AG04450 (cell line): ENCODE results near the gene ZNF674. TPM values are rescaled to one million over a fixed set of nuclear protein-coding genes. Genes with fewer than 3 reads are reported as not detected.

ENCODE experiments used
- CTCF ChIA-PET: fragments of 300-600, 350-600 bp; formaldehyde crosslinking; extraction: SDS; loops from one replicate; lab custom pipeline; 2022; ENCODE audit warnings: antibody characterized with exemption, inconsistent platforms; lab: Charles Lee
- POLR2A ChIA-PET: fragments of 350-600 bp; formaldehyde crosslinking; extraction: SDS; loops from one replicate; lab custom pipeline; 2021; ENCODE audit warnings: antibody characterized with exemption, inconsistent platforms; lab: Yijun Ruan, JAX
- DNase-seq: peaks from one replicate; pipeline ENCODE4 v3.0.0-alpha.2; 2011; ENCODE audit warnings: low read depth, low spot score
- H3K27ac ChIP-seq: one replicate; pipeline ENCODE4 v1.5.1; 2012; ENCODE audit warnings: low read depth, low read length, control low read depth
- H3K27me3 ChIP-seq: one replicate; pipeline ENCODE4 v1.6.0; 2012; ENCODE audit warnings: low read length; ENCODE audit not compliant: control insufficient read depth, insufficient read depth
- H3K4me3 ChIP-seq: 2 replicates; pipeline ENCODE4 v1.5.1; 2011; ENCODE audit warnings: mild to moderate bottlenecking, low read depth, low read length, control low read depth
- H3K9me3 ChIP-seq: 2 replicates; pipeline ENCODE4 v1.5.1; 2012; ENCODE audit warnings: low read length; ENCODE audit not compliant: control insufficient read depth, insufficient read depth
- polyA minus RNA-seq: library from RNA; depleted of rRNA, polyadenylated mRNA; stranded (reverse); fragments of >200 nt; gene quantifications from 2 replicates; pipeline ENCODE4 v1.2.3, GENCODE V29; 2011; rRNA and poly(A)+ RNA removed
- polyA plus RNA-seq: library from polyadenylated mRNA; depleted of rRNA; stranded (reverse); fragments of >200 nt; gene quantifications from 2 replicates; pipeline ENCODE4 v1.2.3, GENCODE V29; 2011; rRNA removed
- TF ChIP-seq, protein P1 (sequence below): IDR thresholded peaks from 2 replicates; pipeline ENCODE4 v1.5.1; 2011; ENCODE audit warnings: low read depth, low read length, control low read depth, inconsistent platforms

Gene ZNF674
- polyA plus RNA-seq = 4.0 and 4.1 TPM in 2 replicates
- polyA minus RNA-seq = 12.9 and 14.0 TPM in 2 replicates

DNA sequence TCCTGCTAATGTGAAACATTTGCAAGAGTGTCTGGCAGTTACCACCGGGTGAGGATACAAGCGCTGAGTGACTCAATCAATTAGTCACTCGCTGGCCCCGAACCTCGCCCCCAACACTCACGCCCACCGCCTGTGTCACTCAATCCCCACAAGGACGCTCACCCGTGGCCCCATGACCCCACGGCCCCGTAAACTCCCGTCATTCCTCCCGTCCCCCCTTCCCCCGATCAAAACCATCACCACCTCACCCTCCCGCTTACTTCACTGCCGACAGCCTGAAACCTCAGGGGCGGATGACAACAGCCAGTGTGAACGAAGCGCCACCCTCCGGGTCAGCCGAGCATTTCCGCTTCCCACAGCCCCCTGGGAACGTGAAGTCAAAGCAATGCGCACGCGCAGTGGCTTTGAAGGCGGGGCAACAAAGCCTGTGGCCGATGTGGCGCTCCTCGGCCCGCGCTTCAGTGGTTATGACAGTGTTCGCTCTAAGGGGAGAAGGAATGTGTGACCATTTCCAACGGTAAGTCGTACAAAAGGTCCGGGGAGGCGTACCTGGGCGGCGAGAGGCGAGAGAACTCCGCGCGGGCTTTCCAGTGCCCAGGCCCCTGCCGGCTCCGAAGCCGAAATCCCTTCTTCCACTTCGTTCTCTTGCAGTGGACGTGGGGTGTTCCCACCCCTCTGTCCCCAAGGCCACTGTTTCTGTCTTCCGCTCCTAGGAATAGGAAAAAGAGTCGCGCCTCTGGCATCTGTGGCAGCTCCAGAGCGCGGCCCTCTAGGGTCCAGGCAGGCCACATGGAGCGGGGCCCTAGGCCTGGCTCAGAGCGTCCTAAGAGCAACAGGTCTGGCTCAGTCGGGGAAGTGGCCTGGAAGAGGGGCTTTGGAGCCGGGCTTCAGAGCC is at the start of gene ZNF674:
ZNF674 (minus strand) TSS at position 311 of the 895 bp plus-strand sequence. CDS start 3,334 bp downstream, outside the sequence.
- DNase-seq = peak; percentile 79

DNA sequence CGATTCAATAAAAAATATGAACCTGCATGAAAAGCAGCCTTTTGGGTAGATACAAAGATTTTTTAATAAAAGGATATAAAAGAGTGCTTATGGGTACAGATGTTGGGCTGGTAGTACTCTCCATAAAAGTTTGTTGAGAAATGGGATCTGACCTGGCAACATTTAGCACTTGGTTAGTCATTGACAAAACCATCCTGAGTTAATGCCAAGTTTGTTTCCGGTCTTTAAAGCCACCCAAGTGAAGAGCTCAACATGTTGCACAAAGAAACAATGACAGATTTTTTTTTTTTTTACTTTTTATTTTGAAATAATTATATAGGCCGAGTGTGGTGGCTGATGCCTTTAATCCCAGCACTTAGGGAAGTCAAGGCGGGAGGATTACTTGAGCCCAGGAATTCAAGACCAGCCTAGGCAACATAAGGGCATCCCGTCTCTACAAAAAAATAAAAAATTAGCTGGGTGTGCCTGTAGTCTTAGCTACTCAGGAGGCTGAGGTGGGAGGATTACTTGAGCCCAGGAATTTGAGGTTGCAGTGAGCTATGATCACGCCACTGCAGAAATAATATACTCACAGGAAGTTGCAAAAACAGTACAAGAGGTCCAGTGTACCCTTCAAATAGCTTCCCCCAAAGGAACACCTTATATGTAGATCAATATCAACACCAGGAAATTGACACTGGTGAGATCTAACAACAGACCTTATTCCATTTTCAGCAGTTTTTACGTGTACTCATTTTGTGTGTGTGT is 44.9 kb upstream of the ZNF674 start:
- H3K4me3 ChIP-seq = no peak overlapping the region
- DNase-seq = no peak
- H3K27me3 ChIP-seq = no peaks in the 10 kb centered on the region
- no peaks in the 10 kb centered on the region for H3K9me3 ChIP-seq
- TF ChIP-seq, protein P1, sequence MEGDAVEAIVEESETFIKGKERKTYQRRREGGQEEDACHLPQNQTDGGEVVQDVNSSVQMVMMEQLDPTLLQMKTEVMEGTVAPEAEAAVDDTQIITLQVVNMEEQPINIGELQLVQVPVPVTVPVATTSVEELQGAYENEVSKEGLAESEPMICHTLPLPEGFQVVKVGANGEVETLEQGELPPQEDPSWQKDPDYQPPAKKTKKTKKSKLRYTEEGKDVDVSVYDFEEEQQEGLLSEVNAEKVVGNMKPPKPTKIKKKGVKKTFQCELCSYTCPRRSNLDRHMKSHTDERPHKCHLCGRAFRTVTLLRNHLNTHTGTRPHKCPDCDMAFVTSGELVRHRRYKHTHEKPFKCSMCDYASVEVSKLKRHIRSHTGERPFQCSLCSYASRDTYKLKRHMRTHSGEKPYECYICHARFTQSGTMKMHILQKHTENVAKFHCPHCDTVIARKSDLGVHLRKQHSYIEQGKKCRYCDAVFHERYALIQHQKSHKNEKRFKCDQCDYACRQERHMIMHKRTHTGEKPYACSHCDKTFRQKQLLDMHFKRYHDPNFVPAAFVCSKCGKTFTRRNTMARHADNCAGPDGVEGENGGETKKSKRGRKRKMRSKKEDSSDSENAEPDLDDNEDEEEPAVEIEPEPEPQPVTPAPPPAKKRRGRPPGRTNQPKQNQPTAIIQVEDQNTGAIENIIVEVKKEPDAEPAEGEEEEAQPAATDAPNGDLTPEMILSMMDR = no peak
- ChIA-PET CTCF (interaction anchor here (0.6 to 1.3 kb wide), 2 partner anchors 9 to 35 kb away, joined by 3 to 4 read pairs; no protein-coding TSS in a partner anchor), POLR2A (no interaction called here)
- H3K27ac ChIP-seq = no peak overlapping the region

More for the DNA sequence above, at the start of gene ZNF674:
- Histone ChIP-seq H3K27me3 (no peaks in the 10 kb centered on the region), H3K4me3 (peak within 1 kb of the TSS; percentile 77), H3K9me3 (no peaks in the 10 kb centered on the region; the same call in 1 of the 2 replicates), H3K27ac (peak within 1 kb of the TSS; percentile 89)
- ChIA-PET POLR2A (no interaction called here), CTCF (no interaction called here)
- TF ChIP-seq, protein P1 = peak; percentile 26; the same call in 1 of the 2 replicates

DNA sequence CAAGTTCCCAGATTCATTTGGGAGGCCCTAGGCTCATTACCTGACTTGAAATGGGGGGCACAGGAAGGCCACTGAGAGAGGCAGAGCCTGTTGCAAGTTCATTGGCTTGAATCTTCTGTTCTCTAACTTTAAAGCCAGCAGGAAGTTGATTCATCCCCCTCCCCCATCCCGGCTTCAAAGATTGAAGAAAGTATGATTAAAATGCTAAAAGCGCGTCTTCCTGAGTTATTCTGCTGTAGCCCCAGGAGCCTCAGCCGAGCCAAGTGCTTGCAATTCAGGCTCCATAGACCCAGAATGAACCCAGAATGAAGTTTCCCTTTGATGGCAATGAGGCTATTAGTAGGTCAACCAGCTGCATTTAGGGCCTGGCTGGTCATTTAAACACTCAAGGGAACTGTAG is 43.0 kb upstream of the ZNF674 start:
- Histone ChIP-seq H3K27ac (peak overlapping the region; percentile 65), H3K9me3 (no peaks in the 10 kb centered on the region), H3K4me3 (no peak overlapping the region), H3K27me3 (no peaks in the 10 kb centered on the region)
- CTCF ChIA-PET = no interaction called here
- POLR2A ChIA-PET = interaction anchor here (0.9 kb wide), 1 partner anchor 11 kb away, joined by 3 read pairs; no protein-coding TSS in a partner anchor
- TF ChIP-seq, protein P1 = no peak
- DNase-seq = no peak

DNA sequence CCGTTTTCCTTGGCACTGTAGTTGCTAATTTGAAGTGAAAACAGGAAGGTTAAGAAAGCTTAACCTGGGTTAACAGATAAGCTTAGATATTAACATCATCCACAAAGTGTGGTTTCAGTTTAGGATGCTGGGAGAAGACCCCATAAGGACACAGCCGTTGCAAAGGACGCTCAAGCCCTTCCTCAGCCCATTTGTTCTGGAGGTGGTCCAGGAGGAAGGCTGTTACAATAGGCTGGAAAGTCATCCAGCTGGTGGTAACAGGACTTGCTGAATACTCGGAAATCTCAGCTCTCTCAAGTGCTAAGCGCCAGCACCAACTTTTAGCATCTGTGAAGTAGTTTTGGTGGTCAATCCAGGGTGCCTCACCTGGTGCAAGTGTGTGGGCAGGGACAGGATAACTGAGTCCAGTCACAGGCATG is 42.5 kb upstream of the ZNF674 start:
- CTCF ChIA-PET = no interaction called here
- DNase-seq = no peak
- peak overlapping the region; percentile 20; the same call in 1 of the 2 replicates for H3K4me3 ChIP-seq
- POLR2A ChIA-PET = interaction anchor here (0.9 kb wide), 1 partner anchor 11 kb away, joined by 3 read pairs; no protein-coding TSS in a partner anchor
- H3K27me3 ChIP-seq = no peaks in the 10 kb centered on the region
- H3K27ac ChIP-seq = peak overlapping the region; percentile 65
- H3K9me3 ChIP-seq = no peaks in the 10 kb centered on the region
- TF ChIP-seq, protein P1 = no peak
